Spleen (tissue), 11 donors: ENCODE data around the gene KRT34. TPM values are rescaled to one million over a fixed set of nuclear protein-coding genes. Genes with fewer than 3 reads are reported as not detected.
"Not testable (repeated sequence)": the region's sequence is repeated elsewhere in the genome, so short reads cannot be mapped to it uniquely, and the experiment has no call there.

Experiments used
- DNase-seq: peaks from one replicate; pipeline ENCODE4 v3.0.0-alpha.2; 2020
- H3K27ac ChIP-seq, 8 donors: fragments of 200-600 bp; sonication (generic) in 7 of 8; 1 replicate in 4 of 8; 2 replicates in 4 of 8; pipeline versions ENCODE4 v1.5.0 to v1.8.0; 2016 to 2021; ENCODE audit warnings: inconsistent platforms in 4 of 8, mild to moderate bottlenecking in 4 of 8, moderate library complexity in 1 of 8
- H3K27me3 ChIP-seq, 7 donors: fragments of 200-600 bp; sonication (generic) in 6 of 7; replicated peaks in 1 of 7; 1 replicate in 4 of 7; 2 replicates in 3 of 7; pipeline versions ENCODE4 v1.5.0 to v1.8.0; 2016 to 2021; ENCODE audit warnings: inconsistent platforms in 3 of 7, mild to moderate bottlenecking in 1 of 7
- H3K36me3 ChIP-seq, 6 donors: fragments of 200-600 bp; sonication (generic) in 5 of 6; 1 replicate in 4 of 6; 2 replicates in 2 of 6; pipeline versions ENCODE4 v1.5.0 to v1.8.0; 2016 to 2021; ENCODE audit warnings: inconsistent platforms in 2 of 6
- H3K4me1 ChIP-seq, 6 donors: fragments of 200-600 bp; sonication (generic) in 5 of 6; 1 replicate in 3 of 6; 2 replicates in 3 of 6; pipeline versions ENCODE4 v1.5.0 to v1.8.0; 2016 to 2021; ENCODE audit warnings: inconsistent platforms in 3 of 6
- H3K4me3 ChIP-seq, 8 donors: fragments of 200-600 bp; sonication (generic) in 7 of 8; 1 replicate in 4 of 8; 2 replicates in 4 of 8; pipeline versions ENCODE4 v1.5.0 to v1.8.0; 2016 to 2021; ENCODE audit warnings: inconsistent platforms in 4 of 8, mild to moderate bottlenecking in 4 of 8, moderate library complexity in 2 of 8
- H3K9me3 ChIP-seq, 8 donors: fragments of 200-600 bp; sonication (generic) in 7 of 8; 1 replicate in 4 of 8; 2 replicates in 4 of 8; pipeline versions ENCODE4 v1.5.0 to v1.8.0; 2016 to 2021; ENCODE audit warnings: inconsistent platforms in 4 of 8
- CTCF ChIP-seq, 11 experiments: fragments of 200-600 bp in 7 of 11; fragments of 450-650 bp in 4 of 11; sonication (generic) in 4 of 11; IDR thresholded peaks in 8 of 11; conservative IDR thresholded peaks in 3 of 11; 1 replicate in 7 of 11; 2 replicates in 4 of 11; pipeline versions ENCODE4 v1.4.0 to v1.8.0; 2016 to 2021; ENCODE audit warnings: antibody characterized with exemption in 11 of 11, inconsistent platforms in 4 of 11, mild to moderate bottlenecking in 1 of 11
- POLR2A ChIP-seq, 3 donors: fragments of 450-650 bp; IDR thresholded peaks; one replicate each; pipeline ENCODE4 v1.5.1; 2017; ENCODE audit warnings: antibody characterized with exemption in 3 of 3, mild to moderate bottlenecking in 1 of 3
- POLR2AphosphoS5 ChIP-seq, 3 donors: sonication (generic); formaldehyde crosslinking; IDR thresholded peaks; one replicate each; pipeline ENCODE4 v1.5.1; 2017; ENCODE audit warnings: antibody characterized with exemption in 3 of 3
- WGBS, 5 donors: extraction: QIAGEN DNeasy Blood & Tissue Kit in 3 of 5; methylation state at CpG; one replicate each; pipeline versions ENCODE4 v1.1.5 to v1.1.7; 2013 to 2018; 5-methylcytosine and 5-hydroxymethylcytosine counted together
- intact Hi-C: fragments of 100-400 bp; cut with DNase I; formaldehyde crosslinking; loops from one replicate; pipeline ENCODE4 v1.15.0; 2023; ENCODE audit warnings: low total_unique reads
- polyA plus RNA-seq, 3 donors: library from polyadenylated mRNA; stranded (reverse); fragments of 200-250 nt; gene quantifications; one replicate each; pipeline ENCODE4 v1.2.1, GENCODE V29; 2013
- total RNA-seq, 7 donors: library from RNA; depleted of rRNA in 3 of 7; stranded (reverse); fragments of >200 nt in 3 of 7; fragmentation: NEBNext Ultra II Directional in 4 of 7; extraction: Animal tissue kit (Norgen Biotek cat#: 25700) in 4 of 7; gene quantifications; one replicate each; pipeline versions ENCODE4 v1.1.0 to v1.2.1, GENCODE V29; 2016 to 2021
- donor health status: healthy with polysubstance abuse.
- donor health status: DM: no; HTN: no; CAD: no; lungs with moderate emphysema.
- donor health status: DM: no; HTN: no; CAD: no.
- donor health status: Bipolar disorder and iron deficiency.
- donor health status: healthy.
- donor health status: DM: no; HTN: no; CAD: no.
- donor health status: DM: yes; HTN: yes; CAD: no.

KRT34 gene
- total and polyA plus RNA-seq, 10 donors: not detected

GRCh38 chr17:41395611-41396010 lies 13.5 kb upstream of the KRT34 start:
- Histone ChIP-seq H3K36me3 (no peaks in the 10 kb centered on the region), H3K4me3 (no peak overlapping the region), H3K4me1 (no peaks in the 10 kb centered on the region), H3K27me3 (peaks cover 0 to 14% (median 0%) of the 10 kb centered on the region in 7 donors), H3K9me3 (no peaks in the 10 kb centered on the region), H3K27ac (no peak overlapping the region)
- TF ChIP-seq POLR2A (IDR thresholded peaks at IDR 0.05): no peak
- TF ChIP-seq CTCF (IDR thresholded peaks at IDR 0.05 in 8 of 11, conservative IDR thresholded peaks at IDR 0.05 in 3 of 11): no peak
- TF ChIP-seq POLR2AphosphoS5 (IDR thresholded peaks at IDR 0.05): no peak
- no peak for DNase-seq
- 77 to 100% (median 94%) methylated on average over 1 of the region's 1 CpG for WGBS, 5 donors
- intact Hi-C loops: no loop called here

GRCh38 chr17:41395044-41395443 lies 12.9 kb upstream of the KRT34 start:
- H3K9me3 ChIP-seq, DNase-seq, H3K4me3 ChIP-seq, H3K27ac ChIP-seq, H3K36me3 ChIP-seq, intact Hi-C loops, H3K4me1 ChIP-seq: not testable (repeated sequence)
- peaks cover 0 to 20% (median 0%) of the 10 kb centered on the region in 7 donors for H3K27me3 ChIP-seq
- 85 to 92% (median 88%) methylated on average over 8 to 12 of the region's 12 CpGs; no CpG with 5 or more reads in 1 of the 5 donors for WGBS, 5 donors

GRCh38 chr17:41394254-41394996 lies 12.3 kb upstream of the KRT34 start:
- intact Hi-C loops: no loop called here
- H3K27me3 ChIP-seq: peaks cover 0 to 18% (median 0%) of the 10 kb centered on the region in 7 donors
- H3K4me1 ChIP-seq: no peaks in the 10 kb centered on the region
- H3K27ac ChIP-seq: no peak overlapping the region
- no peak for TF ChIP-seq POLR2A (IDR thresholded peaks at IDR 0.05)
- TF ChIP-seq CTCF (IDR thresholded peaks at IDR 0.05 in 8 of 11, conservative IDR thresholded peaks at IDR 0.05 in 3 of 11): no peak
- TF ChIP-seq POLR2AphosphoS5 (IDR thresholded peaks at IDR 0.05): no peak
- H3K36me3 ChIP-seq: no peaks in the 10 kb centered on the region
- H3K4me3 ChIP-seq: no peak overlapping the region
- H3K9me3 ChIP-seq: no peaks in the 10 kb centered on the region
- 86 to 92% (median 90%) methylated on average over 6 to 10 of the region's 10 CpGs for WGBS, 5 donors
- DNase-seq: no peak

- TF ChIP-seq CTCF (IDR thresholded peaks at IDR 0.05 in 8 of 11, conservative IDR thresholded peaks at IDR 0.05 in 3 of 11) (no peak), POLR2A (IDR thresholded peaks at IDR 0.05) (no peak), POLR2AphosphoS5 (IDR thresholded peaks at IDR 0.05) (no peak)
- DNase-seq: no peak
Observed at GRCh38 chr17:41393826-41394225, 11.7 kb upstream of the KRT34 start.

More at GRCh38 chr17:41393826-41394225, 11.7 kb upstream of the KRT34 start:
- Histone ChIP-seq H3K27me3 (peaks cover 0 to 17% (median 0%) of the 10 kb centered on the region in 7 donors), H3K4me1 (no peaks in the 10 kb centered on the region), H3K4me3 (no peak overlapping the region), H3K27ac (no peak overlapping the region), H3K9me3 (no peaks in the 10 kb centered on the region), H3K36me3 (no peaks in the 10 kb centered on the region)
- WGBS, 5 donors: 71 to 90% (median 89%) methylated on average over 10 of the region's 10 CpGs
- intact Hi-C loops: no loop called here
